NCI-H1048 (cell line): Measurements from ENCODE around the gene MKLN1.

Experiments used
- DNase-seq: peaks from one replicate; lab custom pipeline; 2025; lab: John Stamatoyannopoulos, UW

Gene MKLN1

GRCh38 chr7:131466735-131467365 is 139.2 kb downstream of the MKLN1 start:
- DNase-seq, result no peak

- DNase-seq, result no peak
Measured at GRCh38 chr7:131467788-131468187, 140.1 kb downstream of the MKLN1 start.

GRCh38 chr7:131471250-131472004 is 143.8 kb downstream of the MKLN1 start:
- DNase-seq, result no peak

- DNase-seq, result no peak
Measured at GRCh38 chr7:131476740-131477139, 149.1 kb downstream of the MKLN1 start.

- no peak for DNase-seq
Measured at GRCh38 chr7:131480384-131481315, 153.0 kb downstream of the MKLN1 start.

- no peak for DNase-seq
Measured at GRCh38 chr7:131482800-131483199, 155.1 kb downstream of the MKLN1 start.

GRCh38 chr7:131483586-131483985 is 155.9 kb downstream of the MKLN1 start:
- DNase-seq, result no peak

GRCh38 chr7:131486346-131486745 is 158.7 kb downstream of the MKLN1 start:
- no peak for DNase-seq

GRCh38 chr7:131487217-131487616 is 159.5 kb downstream of the MKLN1 start:
- no peak for DNase-seq

GRCh38 chr7:131488361-131488760 is 160.7 kb downstream of the MKLN1 start:
- no peak for DNase-seq

- no peak for DNase-seq
Measured at GRCh38 chr7:131489196-131489595, 161.5 kb downstream of the MKLN1 start.

- no peak for DNase-seq
Measured at GRCh38 chr7:131489881-131490280, 162.2 kb downstream of the MKLN1 start.

- DNase-seq, result no peak
Measured at GRCh38 chr7:131493081-131493480, 165.4 kb downstream of the MKLN1 start.

- no peak for DNase-seq
Measured at GRCh38 chr7:131493581-131493980, 165.9 kb downstream of the MKLN1 start.

GRCh38 chr7:131494182-131494581 is 166.5 kb downstream of the MKLN1 start:
- no peak for DNase-seq

GRCh38 chr7:131495669-131496498 is 168.2 kb downstream of the MKLN1 start:
- DNase-seq, result no peak

GRCh38 chr7:131497454-131497853 is 169.8 kb downstream of the MKLN1 start:
- no peak for DNase-seq

- no peak for DNase-seq
Measured at GRCh38 chr7:131498237-131498885, 170.7 kb downstream of the MKLN1 start.

GRCh38 chr7:131499801-131500200 is 172.1 kb downstream of the MKLN1 start:
- no peak for DNase-seq

- no peak for DNase-seq
Measured at GRCh38 chr7:131500357-131500756, 172.7 kb downstream of the MKLN1 start.

GRCh38 chr7:131501422-131501821 is 173.7 kb downstream of the MKLN1 start:
- DNase-seq, result no peak
